Sigmoid colon (tissue), 4 donors: ENCODE data around the gene PNKD.

Source experiments
- EP300 ChIP-seq, 4 donors: sonication (generic); formaldehyde crosslinking; IDR thresholded peaks; one replicate each; pipeline ENCODE4 v1.6.1; 2017; ENCODE audit warnings: antibody characterized with exemption in 4 of 4
- POLR2A ChIP-seq, 2 donors: fragments of 450-650 bp; IDR thresholded peaks; one replicate each; pipeline ENCODE4 v1.6.1; 2016; ENCODE audit warnings: antibody characterized with exemption in 2 of 2, mild to moderate bottlenecking in 2 of 2, moderate library complexity in 2 of 2
- TF ChIP-seq, protein P1 (sequence below), 4 experiments: fragments of 450-650 bp in 3 of 4; fragments of 200-600 bp in 1 of 4; IDR thresholded peaks; one replicate each; pipeline ENCODE4 v1.5.1; 2016 to 2019; ENCODE audit warnings: antibody characterized with exemption in 4 of 4, mild to moderate bottlenecking in 3 of 4, moderate library complexity in 2 of 4

DNA sequence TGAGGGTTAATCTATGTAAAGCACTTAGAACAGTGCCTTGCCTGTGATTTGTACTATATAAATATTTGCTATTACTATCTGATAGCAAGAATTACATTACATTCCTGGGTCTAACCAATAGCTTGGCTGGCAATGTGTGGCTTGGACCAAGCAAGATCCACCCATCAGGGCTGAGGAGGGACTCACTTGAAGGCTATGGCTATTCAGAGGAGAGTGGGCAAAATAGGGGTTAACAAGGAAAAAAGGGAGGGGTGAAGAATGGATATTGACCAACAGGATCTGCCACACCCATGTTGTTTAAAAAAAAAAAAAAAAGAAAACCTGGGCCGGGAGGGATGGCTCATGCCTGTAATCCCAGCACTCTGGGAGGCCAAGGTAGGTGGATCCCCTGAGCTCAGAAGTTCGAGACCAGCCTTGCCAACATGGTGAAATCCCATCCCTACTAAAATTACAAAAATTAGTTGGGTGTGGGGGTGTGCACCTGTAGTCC lies 42.0 kb downstream of the PNKD start:
- no peak for TF ChIP-seq POLR2A (IDR thresholded peaks at IDR 0.05)
- no peak for TF ChIP-seq EP300 (IDR thresholded peaks at IDR 0.05)
- TF ChIP-seq, protein P1, sequence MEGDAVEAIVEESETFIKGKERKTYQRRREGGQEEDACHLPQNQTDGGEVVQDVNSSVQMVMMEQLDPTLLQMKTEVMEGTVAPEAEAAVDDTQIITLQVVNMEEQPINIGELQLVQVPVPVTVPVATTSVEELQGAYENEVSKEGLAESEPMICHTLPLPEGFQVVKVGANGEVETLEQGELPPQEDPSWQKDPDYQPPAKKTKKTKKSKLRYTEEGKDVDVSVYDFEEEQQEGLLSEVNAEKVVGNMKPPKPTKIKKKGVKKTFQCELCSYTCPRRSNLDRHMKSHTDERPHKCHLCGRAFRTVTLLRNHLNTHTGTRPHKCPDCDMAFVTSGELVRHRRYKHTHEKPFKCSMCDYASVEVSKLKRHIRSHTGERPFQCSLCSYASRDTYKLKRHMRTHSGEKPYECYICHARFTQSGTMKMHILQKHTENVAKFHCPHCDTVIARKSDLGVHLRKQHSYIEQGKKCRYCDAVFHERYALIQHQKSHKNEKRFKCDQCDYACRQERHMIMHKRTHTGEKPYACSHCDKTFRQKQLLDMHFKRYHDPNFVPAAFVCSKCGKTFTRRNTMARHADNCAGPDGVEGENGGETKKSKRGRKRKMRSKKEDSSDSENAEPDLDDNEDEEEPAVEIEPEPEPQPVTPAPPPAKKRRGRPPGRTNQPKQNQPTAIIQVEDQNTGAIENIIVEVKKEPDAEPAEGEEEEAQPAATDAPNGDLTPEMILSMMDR (IDR thresholded peaks at IDR 0.05): no peak
